Stimulated activated CD8-positive, alpha-beta memory T cell treated with anti-CD3 and anti-CD28 coated beads, Interleukin-2, amount 100 ng/mL, for 48 hours (primary cell): Measurements from ENCODE around the gene TRIM69.
A peak's percentile ranks its signal among the peaks of the same experiment; 100 is the strongest.
"Not testable (repeated sequence)": the region's sequence is repeated elsewhere in the genome, so short reads cannot be mapped to it uniquely, and the experiment has no call there.

Source experiments
- DNase-seq, 2 donors: peaks; one replicate each; pipeline ENCODE4 v3.0.0-alpha.2; 2020; ENCODE audit warnings: low read depth in 2 of 2

The TRIM69 gene

GRCh38 chr15:44716983-44717602 lies 19.2 kb upstream of the TRIM69 start:
- DNase-seq, result no peak

DNA sequence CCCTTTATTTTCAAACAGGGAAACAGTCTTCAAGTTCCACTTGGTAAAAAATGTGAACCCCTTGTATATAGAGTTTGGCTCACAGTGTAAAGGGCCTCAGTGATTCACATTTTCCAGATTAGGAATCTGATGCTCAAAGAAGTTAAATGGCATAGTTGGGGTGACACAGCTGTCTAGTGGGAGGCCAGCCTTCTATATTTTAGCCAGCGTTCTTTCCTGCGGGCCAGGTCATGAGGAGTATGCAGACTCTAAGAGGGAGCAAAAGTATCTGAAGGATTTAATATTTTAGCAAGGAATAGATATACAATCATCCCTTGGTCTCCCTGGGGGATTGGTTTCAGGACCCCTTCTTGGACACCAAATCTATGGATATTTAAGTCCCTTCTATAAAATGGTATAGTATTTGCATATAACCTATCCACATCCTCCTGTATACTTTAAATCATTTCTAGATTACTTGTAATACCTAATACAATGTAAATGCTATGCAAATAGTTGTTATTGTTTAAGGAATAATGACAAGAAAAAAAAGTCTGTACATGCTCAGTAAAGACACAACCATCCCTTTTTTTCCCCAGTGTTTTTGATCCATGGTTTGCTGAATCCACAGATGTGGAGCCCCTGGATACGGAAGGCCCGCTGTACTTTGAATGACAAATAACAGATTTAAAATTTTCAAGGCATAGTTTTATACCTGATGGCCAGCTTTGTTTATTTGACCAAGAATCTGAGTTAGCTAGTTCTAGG lies 18.0 kb upstream of the TRIM69 start:
- no peak for DNase-seq

GRCh38 chr15:44718927-44719292 lies 17.4 kb upstream of the TRIM69 start:
- DNase-seq, result no peak

DNA sequence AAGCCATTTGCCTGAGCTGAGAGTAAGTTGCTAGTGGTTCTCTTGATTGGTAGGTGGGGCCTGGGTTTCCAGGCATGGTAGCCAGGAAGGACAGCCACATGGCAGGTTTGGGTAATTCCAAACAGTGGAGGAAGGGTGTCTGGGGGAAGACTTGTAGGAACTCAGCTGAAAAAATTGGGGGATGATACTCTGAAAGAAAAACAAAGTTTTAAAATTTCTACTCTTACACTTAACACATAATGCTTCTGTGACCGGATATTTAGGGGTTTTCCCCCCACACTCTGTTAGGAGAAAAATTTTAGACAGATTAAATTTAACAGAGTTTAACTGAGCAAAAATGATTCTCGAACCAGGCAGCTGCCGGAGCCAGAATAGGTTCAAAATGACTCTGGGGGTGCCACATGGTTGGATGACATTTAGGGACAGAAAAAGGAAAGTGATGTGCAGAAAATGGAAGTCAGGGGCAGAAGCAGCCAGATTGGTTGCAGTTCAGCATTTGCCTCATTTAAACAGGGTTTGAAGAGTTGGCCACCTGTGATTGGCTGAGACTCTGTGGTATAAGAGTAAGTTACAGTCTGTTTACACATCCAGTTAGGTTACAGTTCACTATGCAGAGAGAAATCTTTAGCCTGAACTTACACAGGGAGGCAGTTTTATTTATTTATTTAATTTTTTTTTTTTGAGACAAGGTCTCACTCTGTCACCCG lies 16.9 kb upstream of the TRIM69 start:
- DNase-seq, result peak; percentile 26 to 55

GRCh38 chr15:44720000-44720435 lies 16.3 kb upstream of the TRIM69 start:
- not testable (repeated sequence) for DNase-seq

GRCh38 chr15:44720460-44721176 lies 15.7 kb upstream of the TRIM69 start:
- DNase-seq, result no peak

DNA sequence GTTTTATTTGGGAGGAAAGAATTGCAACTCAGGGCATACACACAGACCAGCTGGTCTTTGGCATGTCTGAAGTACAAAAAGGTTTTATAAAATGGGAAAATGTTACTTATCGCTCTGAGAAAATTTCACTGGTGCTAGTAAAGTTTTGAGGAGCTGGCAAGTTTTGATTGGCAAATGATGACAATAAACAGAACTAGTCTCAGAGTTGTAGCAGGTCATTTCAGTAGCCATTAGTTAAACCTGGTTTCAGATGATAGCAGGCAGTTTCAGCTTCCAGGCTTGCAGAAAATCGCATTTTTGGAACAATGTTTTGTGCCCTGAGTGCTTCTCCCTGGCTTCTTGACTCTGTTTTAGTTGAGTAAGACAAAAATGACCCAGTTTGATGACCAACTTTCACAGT lies 14.3 kb upstream of the TRIM69 start:
- DNase-seq, result no peak

DNA sequence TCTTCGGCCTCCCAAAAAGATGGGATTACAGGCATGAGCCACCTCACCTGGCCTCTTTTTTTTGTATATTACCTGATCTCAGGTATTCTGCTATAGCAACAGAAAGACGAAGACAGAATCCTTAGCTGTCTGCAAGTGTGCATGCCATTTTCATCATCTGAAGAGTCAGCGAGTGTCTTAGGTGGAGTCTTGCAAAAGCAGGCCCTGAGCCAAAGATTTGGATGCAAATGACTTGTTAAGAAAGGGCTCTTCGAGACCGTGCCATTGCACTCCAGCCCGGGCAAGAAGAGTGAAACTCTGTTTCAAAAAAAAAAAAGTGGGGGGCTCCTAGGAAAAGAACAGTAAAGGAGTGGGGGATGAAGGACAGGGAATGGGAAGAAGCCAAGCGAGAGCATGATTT lies 10.2 kb upstream of the TRIM69 start:
- DNase-seq, result no peak

- no peak for DNase-seq
Measured at GRCh38 chr15:44726568-44727484, 9.5 kb upstream of the TRIM69 start.

DNA sequence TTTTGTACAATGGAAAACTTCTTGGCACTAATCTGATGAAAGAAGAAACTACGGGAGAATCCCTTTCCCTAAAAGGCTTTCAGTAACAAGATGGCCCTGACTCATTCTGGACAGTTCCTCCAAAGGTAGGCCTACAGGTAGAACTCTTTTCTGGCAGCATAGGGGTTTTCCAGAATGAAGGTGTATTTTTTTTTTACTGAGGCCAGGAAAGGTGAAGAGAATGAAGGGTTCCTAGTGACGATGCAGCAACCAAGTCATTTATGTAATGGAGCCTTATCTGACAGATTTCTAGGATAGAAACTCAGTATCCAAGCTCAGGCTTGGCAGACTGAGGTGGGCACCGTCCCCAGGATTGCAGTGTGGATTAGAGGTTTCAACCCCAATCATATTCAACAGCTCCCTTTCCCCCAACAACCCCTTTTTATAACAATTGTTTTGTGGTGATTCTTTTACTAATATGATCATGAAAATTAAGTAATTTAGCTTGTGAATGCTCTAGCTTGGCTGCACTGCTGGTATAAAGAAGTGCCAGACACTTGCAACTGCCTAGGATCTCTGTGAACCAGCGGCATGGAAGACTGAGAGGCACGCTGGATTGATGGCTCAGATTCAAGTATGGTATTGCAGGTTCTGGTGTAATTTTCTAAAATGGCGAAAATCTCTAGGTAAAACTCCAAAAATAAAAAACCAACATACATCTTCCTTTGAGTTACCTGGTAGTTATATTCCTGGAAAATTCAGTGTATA lies 8.7 kb upstream of the TRIM69 start:
- DNase-seq, result no peak

DNA sequence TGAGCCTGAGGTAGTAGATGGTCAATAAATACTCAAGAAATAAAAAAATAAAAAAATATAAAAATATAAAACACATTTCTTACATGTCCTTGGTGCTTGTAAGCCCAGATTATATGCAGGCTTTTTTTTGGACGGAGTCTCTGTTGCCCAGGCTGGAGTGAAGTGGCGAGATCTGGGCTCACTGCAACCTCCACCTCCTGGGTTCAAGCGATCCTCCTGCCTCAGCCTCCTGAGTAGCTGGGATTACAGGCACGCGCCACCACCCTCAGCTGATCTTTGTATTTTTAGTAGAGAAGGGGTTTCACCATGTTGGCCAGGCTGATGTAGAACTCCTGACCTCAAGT lies 8.1 kb upstream of the TRIM69 start:
- not testable (repeated sequence) for DNase-seq

GRCh38 chr15:44728576-44729407 lies 7.5 kb upstream of the TRIM69 start:
- peak; percentile 82 to 90 for DNase-seq

DNA sequence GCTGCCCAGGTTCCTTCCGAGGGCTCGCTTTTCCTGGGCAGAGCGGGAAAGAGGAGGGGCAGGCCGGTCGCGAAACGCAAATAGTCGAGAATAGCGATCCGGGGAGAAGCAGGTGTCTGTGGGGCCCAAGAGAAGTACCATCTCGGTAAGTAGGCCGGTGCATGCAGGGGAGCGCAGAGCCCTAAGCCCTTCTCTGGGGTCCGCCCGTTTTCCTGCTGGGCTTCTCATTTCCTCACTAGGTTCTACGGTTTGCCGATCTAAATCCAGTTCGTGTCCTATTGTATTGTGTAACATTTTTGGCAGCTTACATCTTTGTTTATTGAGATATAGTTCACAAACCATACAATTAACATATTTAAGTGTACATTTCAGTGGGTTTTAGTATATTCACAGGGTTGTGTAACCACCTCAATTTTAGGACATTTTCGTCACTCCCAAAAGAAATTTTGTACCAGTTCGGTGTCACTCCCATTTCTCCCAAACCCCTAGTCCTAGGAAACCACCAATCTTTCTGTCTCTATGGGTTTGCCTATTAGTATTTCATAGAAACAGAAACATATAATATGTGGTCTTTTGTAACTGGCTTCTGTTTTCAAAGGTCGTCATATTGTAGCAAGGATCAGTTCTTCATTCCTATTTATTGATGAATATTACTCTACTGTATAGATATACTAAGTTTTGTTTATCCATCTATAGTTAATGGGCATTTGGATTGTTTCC lies 6.8 kb upstream of the TRIM69 start:
- DNase-seq, result no peak

DNA sequence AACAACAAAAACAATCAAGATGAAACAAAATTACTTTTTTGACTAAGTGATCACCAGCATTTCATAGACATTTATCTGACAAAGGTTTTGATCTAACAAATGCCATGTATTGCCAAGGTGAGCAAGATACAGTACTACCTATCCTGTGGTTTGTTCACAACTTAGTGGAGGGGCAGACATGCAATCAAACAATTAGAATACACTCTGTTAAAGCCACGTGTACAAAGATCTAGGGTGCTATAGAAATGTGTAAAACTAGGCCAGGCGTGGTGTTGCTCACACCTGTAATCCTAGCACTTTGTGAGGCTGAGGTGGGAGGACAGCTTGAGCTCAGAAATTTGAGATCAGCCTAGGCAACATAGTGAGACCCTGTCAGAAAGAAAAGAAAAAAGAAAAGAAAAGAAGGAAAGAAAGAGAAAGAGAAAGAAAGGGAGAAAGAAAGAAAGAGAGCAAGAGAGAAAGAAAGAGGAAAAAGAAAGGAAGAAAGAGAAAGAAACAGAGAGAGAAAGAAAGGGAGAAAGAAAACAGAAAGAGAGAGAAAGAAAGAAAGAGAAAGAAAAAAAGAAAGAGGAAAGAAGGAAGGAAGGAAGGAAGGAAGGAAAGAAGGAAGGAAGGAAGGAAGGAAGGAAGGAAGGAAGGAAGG lies 1.4 kb upstream of the TRIM69 start:
- no peak for DNase-seq

DNA sequence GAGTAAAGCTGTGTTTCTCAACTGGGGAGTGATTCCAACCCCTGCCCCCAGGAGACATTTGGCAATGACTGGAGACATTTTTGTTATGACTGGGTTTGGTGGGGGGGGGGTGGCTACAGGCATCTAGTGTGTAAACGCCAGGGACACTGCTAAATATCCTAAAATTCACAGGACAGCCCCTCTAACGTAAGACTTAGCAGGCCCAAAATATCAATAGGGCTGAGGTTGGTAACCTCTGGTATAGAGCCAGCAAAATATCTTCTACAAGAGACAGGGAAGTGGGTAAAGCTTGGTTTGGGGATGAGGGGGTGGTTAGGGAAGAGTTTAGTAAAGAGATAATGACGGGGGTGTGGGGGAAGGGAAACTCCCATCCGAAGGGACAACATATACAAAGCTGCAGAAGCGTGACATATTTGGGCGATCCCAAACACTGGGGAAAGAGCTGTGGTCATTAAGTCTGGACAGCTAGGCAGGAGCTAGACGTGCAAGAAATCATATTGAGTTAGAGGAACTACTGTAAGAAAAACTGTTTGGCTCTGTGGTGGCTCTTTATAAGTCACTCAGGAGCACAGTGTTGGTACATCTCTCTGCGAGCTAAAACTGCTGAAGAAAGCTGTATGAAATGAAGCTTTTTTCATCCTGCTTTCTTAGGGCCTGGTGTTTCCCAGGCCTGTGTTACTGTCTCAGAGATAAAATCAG lies 697 bp upstream of the TRIM69 start:
- no peak for DNase-seq

DNA sequence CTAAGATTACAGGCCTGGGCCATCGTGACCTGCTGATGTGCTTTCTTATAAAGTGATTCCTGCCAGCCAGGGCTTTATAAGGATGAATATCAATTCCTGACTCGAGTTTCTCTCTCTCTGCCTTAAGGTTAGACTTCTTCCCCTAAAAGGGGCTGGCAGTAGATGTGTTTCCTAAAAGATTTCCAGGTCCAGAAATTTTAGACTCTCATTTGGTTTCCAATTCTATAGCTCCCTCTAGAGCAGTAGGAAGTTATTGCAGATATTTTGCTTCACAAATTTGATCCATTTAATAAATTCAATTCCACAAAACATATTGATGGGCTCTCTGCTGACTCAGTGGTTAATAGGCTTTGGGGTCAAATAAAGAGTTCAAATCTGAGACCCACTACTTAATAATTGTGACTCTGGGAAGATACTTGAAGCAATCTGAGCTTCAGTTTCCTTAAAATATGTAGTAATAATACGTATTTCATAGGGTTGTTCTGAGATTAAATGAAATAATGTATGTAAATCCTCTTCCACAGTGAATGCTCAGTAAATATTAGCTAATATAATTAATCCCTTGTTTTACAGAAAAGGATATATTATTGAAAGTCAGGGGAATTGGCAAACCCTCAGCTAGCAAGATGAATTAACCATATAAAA lies 2.1 kb downstream of the TRIM69 start:
- no peak for DNase-seq

GRCh38 chr15:44739222-44739847 lies 3.0 kb downstream of the TRIM69 start:
- DNase-seq, result not testable (repeated sequence)
